ENCODE measurements around the gene SLC7A6. TPM values are rescaled to one million over a fixed set of nuclear protein-coding genes. Genes with fewer than 3 reads are reported as not detected.

SLC7A6 gene
- total RNA-seq, 2 experiments from 2014 or later = 53.1 to 79.5 TPM

DNA sequence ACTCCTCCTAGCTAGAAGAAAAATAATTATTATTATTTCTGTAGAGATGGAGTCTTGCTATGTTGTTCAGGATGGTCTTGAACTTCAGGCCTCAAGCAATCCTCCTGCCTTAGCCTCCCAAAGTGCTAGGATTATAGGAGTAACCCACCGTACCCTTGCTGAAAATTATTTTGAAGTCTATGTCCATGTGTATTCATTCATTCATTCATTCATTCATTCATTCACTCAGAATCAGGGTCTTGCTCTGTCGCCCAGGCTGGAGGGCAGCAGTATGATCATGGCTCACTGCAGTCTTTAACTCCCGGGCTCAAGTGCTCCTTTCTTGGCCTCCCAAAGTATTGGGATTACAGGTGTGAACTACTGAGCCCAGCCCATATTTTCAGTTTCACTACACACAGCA is 42.3 kb downstream of the SLC7A6 start:
- Histone ChIP-seq H4K20me1 (ENCODE audit: insufficient read depth, low read length) (peaks cover 5% of the 10 kb centered on the region), H3K4me1 (ENCODE audit: insufficient read depth, low read length, poor library complexity, severe bottlenecking) (peaks cover 13% of the 10 kb centered on the region), H3K36me3 (ENCODE audit: insufficient read depth, low read length) (peaks cover 78% of the 10 kb centered on the region), H3K4me3 (ENCODE audit: low read depth, low read length, poor library complexity, severe bottlenecking) (no peak overlapping the region), H3K27ac (ENCODE audit: low read depth, low read length, poor library complexity, severe bottlenecking) (no peak overlapping the region), H2AFZ (ENCODE audit: low read length) (no peak overlapping the region), H3K9me3 (ENCODE audit: low read length) (no peaks in the 10 kb centered on the region), H3K79me2 (ENCODE audit: insufficient read depth, low read depth, low read length) (peaks cover 48% of the 10 kb centered on the region), H3K4me2 (ENCODE audit: low read length) (no peak overlapping the region), H3K9me2 (ENCODE audit: insufficient read depth, low read length) (no peaks in the 10 kb centered on the region)
- CTCF ChIA-PET (ENCODE audit: unreplicated experiment) = no interaction called here
- BruUV-seq (replicated peaks) = no TSS peak
- POLR2A ChIA-PET = interaction anchor here (1.1 kb wide), 1 partner anchor 15 kb away, joined by 3 read pairs; no protein-coding TSS in a partner anchor
- no peak for DNase-seq (ENCODE audit: low spot score)
- intact Hi-C loops (cut with micrococcal nuclease; ENCODE audit: unreplicated experiment) = no loop called here
- TF ChIP-seq, protein P1, sequence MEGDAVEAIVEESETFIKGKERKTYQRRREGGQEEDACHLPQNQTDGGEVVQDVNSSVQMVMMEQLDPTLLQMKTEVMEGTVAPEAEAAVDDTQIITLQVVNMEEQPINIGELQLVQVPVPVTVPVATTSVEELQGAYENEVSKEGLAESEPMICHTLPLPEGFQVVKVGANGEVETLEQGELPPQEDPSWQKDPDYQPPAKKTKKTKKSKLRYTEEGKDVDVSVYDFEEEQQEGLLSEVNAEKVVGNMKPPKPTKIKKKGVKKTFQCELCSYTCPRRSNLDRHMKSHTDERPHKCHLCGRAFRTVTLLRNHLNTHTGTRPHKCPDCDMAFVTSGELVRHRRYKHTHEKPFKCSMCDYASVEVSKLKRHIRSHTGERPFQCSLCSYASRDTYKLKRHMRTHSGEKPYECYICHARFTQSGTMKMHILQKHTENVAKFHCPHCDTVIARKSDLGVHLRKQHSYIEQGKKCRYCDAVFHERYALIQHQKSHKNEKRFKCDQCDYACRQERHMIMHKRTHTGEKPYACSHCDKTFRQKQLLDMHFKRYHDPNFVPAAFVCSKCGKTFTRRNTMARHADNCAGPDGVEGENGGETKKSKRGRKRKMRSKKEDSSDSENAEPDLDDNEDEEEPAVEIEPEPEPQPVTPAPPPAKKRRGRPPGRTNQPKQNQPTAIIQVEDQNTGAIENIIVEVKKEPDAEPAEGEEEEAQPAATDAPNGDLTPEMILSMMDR (conservative IDR thresholded peaks at IDR 0.05; ENCODE audit: low read length) = no peak
- TF ChIP-seq EZH2phosphoT487 (IDR thresholded peaks at IDR 0.05; ENCODE audit: borderline replicate concordance, low read depth, low read length) = no peak

DNA sequence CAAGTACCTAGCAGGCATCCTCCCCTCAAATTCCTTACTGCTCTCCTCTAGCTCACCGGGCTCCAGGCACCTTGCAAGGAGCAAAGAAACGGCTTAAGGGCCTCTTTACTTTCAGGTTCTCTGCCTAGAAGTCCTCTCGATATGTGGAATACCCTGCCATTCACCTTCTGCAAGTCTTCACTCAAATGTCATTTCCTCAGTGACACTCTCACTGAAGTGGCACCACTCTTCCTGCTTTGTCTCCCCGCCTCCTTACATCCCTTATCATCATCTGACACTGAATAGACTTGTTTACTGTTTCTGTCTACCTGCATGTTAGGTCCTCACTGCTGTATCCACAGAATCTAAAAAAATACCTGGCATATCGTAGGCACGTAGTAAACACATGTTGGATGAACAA is 45.5 kb downstream of the SLC7A6 start:
- POLR2A ChIA-PET = no interaction called here
- intact Hi-C loops (cut with micrococcal nuclease; ENCODE audit: unreplicated experiment) = loop anchor here (1.0 kb wide), 2 partner anchors 24 to 45 kb away; partner anchors contain the start of gene SLC7A6
- peaks cover 28% of the 10 kb centered on the region for H3K4me1 ChIP-seq (ENCODE audit: insufficient read depth, low read length, poor library complexity, severe bottlenecking)
- BruUV-seq (replicated peaks) = no TSS peak
- CTCF ChIA-PET (ENCODE audit: unreplicated experiment) = no interaction called here
- H3K36me3 ChIP-seq (ENCODE audit: insufficient read depth, low read length) = peaks cover 63% of the 10 kb centered on the region
- H3K4me2 ChIP-seq (ENCODE audit: low read length) = peak overlapping the region; percentile 68
- H3K9me2 ChIP-seq (ENCODE audit: insufficient read depth, low read length) = no peaks in the 10 kb centered on the region
- H3K9me3 ChIP-seq (ENCODE audit: low read length) = no peaks in the 10 kb centered on the region
- H4K20me1 ChIP-seq (ENCODE audit: insufficient read depth, low read length) = peaks cover 5% of the 10 kb centered on the region
- H3K4me3 ChIP-seq (ENCODE audit: low read depth, low read length, poor library complexity, severe bottlenecking) = peak overlapping the region; percentile 94
- H3K27ac ChIP-seq (ENCODE audit: low read depth, low read length, poor library complexity, severe bottlenecking) = peak overlapping the region; percentile 66
- TF ChIP-seq EZH2phosphoT487 (IDR thresholded peaks at IDR 0.05; ENCODE audit: borderline replicate concordance, low read depth, low read length) = no peak
- TF ChIP-seq, protein P1 (conservative IDR thresholded peaks at IDR 0.05; ENCODE audit: low read length) = no peak
- H3K79me2 ChIP-seq (ENCODE audit: insufficient read depth, low read depth, low read length) = peaks cover 72% of the 10 kb centered on the region
- no peak overlapping the region for H2AFZ ChIP-seq (ENCODE audit: low read length)
- DNase-seq (ENCODE audit: low spot score) = peak; percentile 38

DNA sequence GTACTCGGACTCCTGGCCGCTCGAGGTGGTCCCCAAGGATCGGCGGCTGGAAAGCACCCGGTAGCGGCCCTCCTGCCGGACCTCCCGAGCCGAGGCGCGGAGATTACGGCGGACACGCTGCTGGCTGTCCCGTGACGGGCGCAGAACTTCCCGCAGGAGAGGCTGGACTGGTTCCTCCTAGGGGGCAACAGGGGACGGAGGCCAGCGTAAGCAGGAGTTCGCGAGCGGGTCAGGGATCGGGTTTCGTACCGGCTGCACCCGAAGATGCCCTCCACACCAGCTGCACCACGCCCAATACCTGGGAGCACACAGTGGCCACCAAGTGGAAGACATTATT is 46.1 kb downstream of the SLC7A6 start:
- CTCF ChIA-PET (ENCODE audit: unreplicated experiment) = interaction anchor here (0.6 to 0.8 kb wide), 3 partner anchors 11 to 48 kb away, joined by 3 to 4 read pairs (median 3); no protein-coding TSS in a partner anchor
- Histone ChIP-seq H3K4me2 (ENCODE audit: low read length) (peak overlapping the region; percentile 68), H3K79me2 (ENCODE audit: insufficient read depth, low read depth, low read length) (peaks cover 78% of the 10 kb centered on the region), H3K9me2 (ENCODE audit: insufficient read depth, low read length) (no peaks in the 10 kb centered on the region), H3K36me3 (ENCODE audit: insufficient read depth, low read length) (peaks cover 62% of the 10 kb centered on the region), H2AFZ (ENCODE audit: low read length) (peak overlapping the region; percentile 9; the same call in 1 of the 2 replicates), H3K27ac (ENCODE audit: low read depth, low read length, poor library complexity, severe bottlenecking) (peak overlapping the region; percentile 66), H3K4me1 (ENCODE audit: insufficient read depth, low read length, poor library complexity, severe bottlenecking) (peaks cover 28% of the 10 kb centered on the region), H4K20me1 (ENCODE audit: insufficient read depth, low read length) (peaks cover 5% of the 10 kb centered on the region), H3K9me3 (ENCODE audit: low read length) (no peaks in the 10 kb centered on the region), H3K4me3 (ENCODE audit: low read depth, low read length, poor library complexity, severe bottlenecking) (peak overlapping the region; percentile 94)
- TSS peak; percentile 62 for BruUV-seq (replicated peaks)
- POLR2A ChIA-PET = interaction anchor here (0.5 to 2.8 kb wide), 14 partner anchors 9 to 315 kb away, joined by 3 to 19 read pairs (median 6); partner anchors contain the start of gene SLC7A6
- no peak for TF ChIP-seq EZH2phosphoT487 (IDR thresholded peaks at IDR 0.05; ENCODE audit: borderline replicate concordance, low read depth, low read length)
- TF ChIP-seq, protein P1 (conservative IDR thresholded peaks at IDR 0.05; ENCODE audit: low read length) = no peak
- DNase-seq (ENCODE audit: low spot score) = no peak
- intact Hi-C loops (cut with micrococcal nuclease; ENCODE audit: unreplicated experiment) = loop anchor here (1.0 kb wide), 2 partner anchors 25 to 46 kb away; partner anchors contain the start of gene SLC7A6

All from OCI-LY7 (cell line).